Medulla oblongata (tissue), 1 donor: ENCODE results near the gene FOXB2.
"Not testable (repeated sequence)": the region's sequence is repeated elsewhere in the genome, so short reads cannot be mapped to it uniquely, and the experiment has no call there.

Experiments
- DNase-seq: peaks from one replicate; pipeline ENCODE4 v3.0.0-alpha.2; 2015; ENCODE audit errors: extremely low spot score

The FOXB2 gene

GRCh38 chr9:77016121-77016525, 3.3 kb upstream of the FOXB2 start:
- no peak for DNase-seq

GRCh38 chr9:77016526-77017504, 2.6 kb upstream of the FOXB2 start:
- no peak for DNase-seq

GRCh38 chr9:77017505-77017894, 2.0 kb upstream of the FOXB2 start:
- DNase-seq, result no peak

GRCh38 chr9:77018058-77018968, 1.1 kb upstream of the FOXB2 start:
- no peak for DNase-seq

GRCh38 chr9:77018969-77019235, 553 bp upstream of the FOXB2 start:
- DNase-seq, result no peak

GRCh38 chr9:77019926-77020412, 514 bp downstream of the FOXB2 start:
- DNase-seq, result no peak

GRCh38 chr9:77020413-77021290, 1.2 kb downstream of the FOXB2 start:
- DNase-seq, result no peak

GRCh38 chr9:77021291-77021894, 1.9 kb downstream of the FOXB2 start:
- DNase-seq, result no peak

- no peak for DNase-seq
These were observed 2.7 kb downstream of the FOXB2 start for GRCh38 chr9:77021922-77022782.

- DNase-seq, result no peak
These were observed 3.5 kb downstream of the FOXB2 start for GRCh38 chr9:77022783-77023440.

GRCh38 chr9:77023726-77024125, 4.3 kb downstream of the FOXB2 start:
- DNase-seq, result no peak

GRCh38 chr9:77024776-77025545, 5.5 kb downstream of the FOXB2 start:
- DNase-seq, result no peak

GRCh38 chr9:77028478-77028877, 9.0 kb downstream of the FOXB2 start:
- no peak for DNase-seq

- no peak for DNase-seq
These were observed 10.6 kb downstream of the FOXB2 start for GRCh38 chr9:77030045-77030444.

- no peak for DNase-seq
These were observed 19.0 kb downstream of the FOXB2 start for GRCh38 chr9:77038281-77039036.

- DNase-seq, result no peak
These were observed 20.9 kb downstream of the FOXB2 start for GRCh38 chr9:77040340-77040739.

- DNase-seq, result not testable (repeated sequence)
These were observed 24.3 kb downstream of the FOXB2 start for GRCh38 chr9:77043743-77044142.

GRCh38 chr9:77060681-77061080, 41.2 kb downstream of the FOXB2 start:
- not testable (repeated sequence) for DNase-seq
